Measurements from ENCODE around the gene ELN.

ELN gene

GRCh38 chr7:73995821-73996511 lies 32.0 kb upstream of the ELN start:
- Histone ChIP-seq H3K4ac (ENCODE audit: low read depth, low read length) (no peak overlapping the region), H3K4me2 (ENCODE audit: low read length) (no peak overlapping the region), H2BK5ac (ENCODE audit: low read length) (no peak overlapping the region), H3K79me1 (ENCODE audit: low read length) (no peaks in the 10 kb centered on the region), H2BK120ac (ENCODE audit: low read depth, low read length) (no peak overlapping the region), H3K4me3 (ENCODE audit: low read length) (no peak overlapping the region), H3K23ac (ENCODE audit: low read length) (no peak overlapping the region), H3K79me2 (ENCODE audit: control insufficient read depth, insufficient read depth, low read length) (no peaks in the 10 kb centered on the region), H3K36me3 (ENCODE audit: control insufficient read depth, insufficient read depth, low read length) (no peaks in the 10 kb centered on the region), H2BK15ac (replicated peaks; ENCODE audit: low read depth) (no peak overlapping the region), H3K56ac (ENCODE audit: low read length) (no peak overlapping the region), H3K9ac (ENCODE audit: low read length) (no peak overlapping the region), H3K4me1 (ENCODE audit: control insufficient read depth, low read depth, low read length) (no peaks in the 10 kb centered on the region), H3K18ac (ENCODE audit: low read length) (no peak overlapping the region), H4K8ac (ENCODE audit: low read depth, low read length) (no peak overlapping the region), H3K27me3 (ENCODE audit: insufficient read depth, low read length, poor library complexity) (no peaks in the 10 kb centered on the region), H3K27ac (ENCODE audit: low read depth, low read length) (no peak overlapping the region), H4K5ac (ENCODE audit: low read length) (no peak overlapping the region), H2AK5ac (ENCODE audit: low read length) (no peak overlapping the region)
- DNase-seq: no peak
- no CpG with 5 or more reads among the region's 3 CpGs for whole genome bisulfite sequencing (ENCODE audit: extremely low coverage, insufficient coverage, low lambda C conversion rate)

DNA sequence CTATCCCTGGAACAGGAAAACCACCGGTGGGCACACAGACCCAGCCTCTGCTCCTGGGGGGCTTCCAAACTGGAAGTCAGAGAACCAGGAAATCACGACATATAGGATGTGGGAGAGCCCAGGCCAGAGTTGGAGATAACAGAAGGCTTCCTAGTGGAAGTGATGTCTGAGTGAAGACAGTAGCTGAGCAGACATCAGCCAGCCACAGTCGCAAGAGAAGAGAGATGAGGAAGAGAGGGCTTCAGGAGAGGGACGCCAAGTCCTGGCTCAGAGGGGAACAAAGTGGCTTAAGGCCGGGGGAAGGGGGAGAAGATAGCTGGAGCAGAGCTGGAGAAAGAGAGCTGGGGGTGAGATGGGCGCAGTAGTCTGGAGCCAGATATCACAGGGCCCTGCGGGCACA lies 30.9 kb upstream of the ELN start:
- Histone ChIP-seq H2AK5ac (ENCODE audit: low read length) (no peak overlapping the region), H3K79me2 (ENCODE audit: control insufficient read depth, insufficient read depth, low read length) (no peaks in the 10 kb centered on the region), H3K18ac (ENCODE audit: low read length) (no peak overlapping the region), H3K4me3 (ENCODE audit: low read length) (no peak overlapping the region), H3K4me1 (ENCODE audit: control insufficient read depth, low read depth, low read length) (no peaks in the 10 kb centered on the region), H3K4ac (ENCODE audit: low read depth, low read length) (no peak overlapping the region), H3K27ac (ENCODE audit: low read depth, low read length) (no peak overlapping the region), H3K4me2 (ENCODE audit: low read length) (no peak overlapping the region), H3K23ac (ENCODE audit: low read length) (no peak overlapping the region), H2BK120ac (ENCODE audit: low read depth, low read length) (no peak overlapping the region), H3K79me1 (ENCODE audit: low read length) (no peaks in the 10 kb centered on the region), H2BK15ac (replicated peaks; ENCODE audit: low read depth) (no peak overlapping the region), H4K5ac (ENCODE audit: low read length) (no peak overlapping the region), H3K36me3 (ENCODE audit: control insufficient read depth, insufficient read depth, low read length) (no peaks in the 10 kb centered on the region), H3K27me3 (ENCODE audit: insufficient read depth, low read length, poor library complexity) (no peaks in the 10 kb centered on the region), H3K56ac (ENCODE audit: low read length) (no peak overlapping the region), H3K9ac (ENCODE audit: low read length) (no peak overlapping the region), H2BK5ac (ENCODE audit: low read length) (no peak overlapping the region), H4K8ac (ENCODE audit: low read depth, low read length) (no peak overlapping the region)
- WGBS (ENCODE audit: extremely low coverage, insufficient coverage, low lambda C conversion rate): no CpG with 5 or more reads among the region's 7 CpGs
- no peak for DNase-seq

GRCh38 chr7:73999664-74000435 lies 28.1 kb upstream of the ELN start:
- no CpG with 5 or more reads among the region's 26 CpGs for WGBS (ENCODE audit: extremely low coverage, insufficient coverage, low lambda C conversion rate)
- DNase-seq: no peak

GRCh38 chr7:74000489-74001149 lies 27.4 kb upstream of the ELN start:
- Histone ChIP-seq H3K18ac (ENCODE audit: low read length) (no peak overlapping the region), H3K27me3 (ENCODE audit: insufficient read depth, low read length, poor library complexity) (no peaks in the 10 kb centered on the region), H3K9ac (ENCODE audit: low read length) (no peak overlapping the region), H2AK5ac (ENCODE audit: low read length) (no peak overlapping the region), H3K36me3 (ENCODE audit: control insufficient read depth, insufficient read depth, low read length) (no peaks in the 10 kb centered on the region), H3K56ac (ENCODE audit: low read length) (no peak overlapping the region), H3K4ac (ENCODE audit: low read depth, low read length) (no peak overlapping the region), H3K4me3 (ENCODE audit: low read length) (no peak overlapping the region), H3K79me2 (ENCODE audit: control insufficient read depth, insufficient read depth, low read length) (no peaks in the 10 kb centered on the region), H2BK15ac (replicated peaks; ENCODE audit: low read depth) (no peak overlapping the region), H3K23ac (ENCODE audit: low read length) (no peak overlapping the region), H3K79me1 (ENCODE audit: low read length) (no peaks in the 10 kb centered on the region), H4K8ac (ENCODE audit: low read depth, low read length) (no peak overlapping the region), H3K27ac (ENCODE audit: low read depth, low read length) (no peak overlapping the region), H2BK120ac (ENCODE audit: low read depth, low read length) (no peak overlapping the region), H3K4me1 (ENCODE audit: control insufficient read depth, low read depth, low read length) (no peaks in the 10 kb centered on the region), H3K4me2 (ENCODE audit: low read length) (no peak overlapping the region), H4K5ac (ENCODE audit: low read length) (no peak overlapping the region), H2BK5ac (ENCODE audit: low read length) (no peak overlapping the region)
- DNase-seq: no peak
- no CpG with 5 or more reads among the region's 17 CpGs for whole genome bisulfite sequencing (ENCODE audit: extremely low coverage, insufficient coverage, low lambda C conversion rate)

More at GRCh38 chr7:73999664-74000435, 28.1 kb upstream of the ELN start:
- Histone ChIP-seq H3K79me1 (ENCODE audit: low read length) (no peaks in the 10 kb centered on the region), H3K56ac (ENCODE audit: low read length) (no peak overlapping the region), H3K4me2 (ENCODE audit: low read length) (no peak overlapping the region), H3K79me2 (ENCODE audit: control insufficient read depth, insufficient read depth, low read length) (no peaks in the 10 kb centered on the region), H3K4me3 (ENCODE audit: low read length) (no peak overlapping the region), H4K8ac (ENCODE audit: low read depth, low read length) (no peak overlapping the region), H3K18ac (ENCODE audit: low read length) (no peak overlapping the region), H3K27me3 (ENCODE audit: insufficient read depth, low read length, poor library complexity) (no peaks in the 10 kb centered on the region), H4K5ac (ENCODE audit: low read length) (no peak overlapping the region), H2BK120ac (ENCODE audit: low read depth, low read length) (no peak overlapping the region), H3K4me1 (ENCODE audit: control insufficient read depth, low read depth, low read length) (no peaks in the 10 kb centered on the region), H2BK15ac (replicated peaks; ENCODE audit: low read depth) (no peak overlapping the region), H3K4ac (ENCODE audit: low read depth, low read length) (no peak overlapping the region), H3K23ac (ENCODE audit: low read length) (no peak overlapping the region), H3K27ac (ENCODE audit: low read depth, low read length) (no peak overlapping the region), H3K9ac (ENCODE audit: low read length) (no peak overlapping the region), H2BK5ac (ENCODE audit: low read length) (no peak overlapping the region), H3K36me3 (ENCODE audit: control insufficient read depth, insufficient read depth, low read length) (no peaks in the 10 kb centered on the region), H2AK5ac (ENCODE audit: low read length) (no peak overlapping the region)

- DNase-seq: no peak
- Histone ChIP-seq H3K79me2 (ENCODE audit: control insufficient read depth, insufficient read depth, low read length) (no peaks in the 10 kb centered on the region), H3K56ac (ENCODE audit: low read length) (no peak overlapping the region), H2BK120ac (ENCODE audit: low read depth, low read length) (no peak overlapping the region), H3K18ac (ENCODE audit: low read length) (no peak overlapping the region), H3K36me3 (ENCODE audit: control insufficient read depth, insufficient read depth, low read length) (no peaks in the 10 kb centered on the region), H3K9ac (ENCODE audit: low read length) (no peak overlapping the region), H2BK5ac (ENCODE audit: low read length) (no peak overlapping the region), H4K8ac (ENCODE audit: low read depth, low read length) (no peak overlapping the region), H3K79me1 (ENCODE audit: low read length) (no peaks in the 10 kb centered on the region), H4K5ac (ENCODE audit: low read length) (no peak overlapping the region), H3K23ac (ENCODE audit: low read length) (no peak overlapping the region), H2BK15ac (replicated peaks; ENCODE audit: low read depth) (no peak overlapping the region), H3K4ac (ENCODE audit: low read depth, low read length) (no peak overlapping the region), H2AK5ac (ENCODE audit: low read length) (no peak overlapping the region), H3K27ac (ENCODE audit: low read depth, low read length) (no peak overlapping the region), H3K4me2 (ENCODE audit: low read length) (no peak overlapping the region), H3K4me1 (ENCODE audit: control insufficient read depth, low read depth, low read length) (no peaks in the 10 kb centered on the region), H3K4me3 (ENCODE audit: low read length) (no peak overlapping the region), H3K27me3 (ENCODE audit: insufficient read depth, low read length, poor library complexity) (no peaks in the 10 kb centered on the region)
- WGBS (ENCODE audit: extremely low coverage, insufficient coverage, low lambda C conversion rate): no CpG with 5 or more reads among the region's 4 CpGs
Observed at GRCh38 chr7:74001150-74001494, 26.9 kb upstream of the ELN start.

Measured in mesendoderm (in vitro differentiated cells).